A673 (cell line): ENCODE results near the gene PKDREJ. TPM values are rescaled to one million over a fixed set of nuclear protein-coding genes. Genes with fewer than 3 reads are reported as not detected.

Experiments
- BruUV-seq: library from RNA; stranded (reverse); fragments of 400-500 nt; replicated peaks from 2 replicates; lab custom pipeline; 2021; lab: Mats Ljungman, UMichigan
- CTCF ChIA-PET: fragments of 300-600 bp; sonication (Branson Sonifier 250); formaldehyde crosslinking; loops from one replicate; lab custom pipeline; 2022; ENCODE audit warnings: antibody characterized with exemption; lab: Charles Lee
- POLR2A ChIA-PET: fragments of 300-600 bp; sonication (Branson Sonifier 250); formaldehyde crosslinking; loops from one replicate; lab custom pipeline; 2022; ENCODE audit warnings: antibody characterized with exemption; ENCODE audit not compliant: low non-redundant PET; lab: Charles Lee
- DNase-seq: peaks from one replicate; pipeline ENCODE4 v3.0.0-alpha.2; 2015; ENCODE audit warnings: low spot score
- H3K27ac ChIP-seq: fragments of 200-600 bp; sonication (generic); 2 replicates; pipeline ENCODE4 v1.5.1; 2016; ENCODE audit warnings: mixed run types, low read depth, mild to moderate bottlenecking, mixed read lengths, antibody characterized with exemption, low read length; ENCODE audit not compliant: poor library complexity, severe bottlenecking
- H3K27me3 ChIP-seq: fragments of 200-600 bp; sonication (generic); replicated peaks from 2 replicates; pipeline ENCODE4 v1.6.1; 2017; ENCODE audit warnings: mixed run types, low read depth, mild to moderate bottlenecking, mixed read lengths, antibody characterized with exemption, low read length; ENCODE audit not compliant: insufficient read depth, poor library complexity
- H3K36me3 ChIP-seq: fragments of 200-600 bp; sonication (generic); 2 replicates; pipeline ENCODE4 v1.6.1; 2016; ENCODE audit warnings: mixed run types, mild to moderate bottlenecking, mixed read lengths, antibody characterized with exemption, low read length; ENCODE audit not compliant: insufficient read depth, poor library complexity, severe bottlenecking
- H3K4me1 ChIP-seq: fragments of 200-600 bp; sonication (generic); 2 replicates; pipeline ENCODE4 v1.6.1; 2017; ENCODE audit warnings: mixed run types, mild to moderate bottlenecking, mixed read lengths, antibody characterized with exemption, low read length; ENCODE audit not compliant: insufficient read depth, poor library complexity, severe bottlenecking
- H3K4me3 ChIP-seq: fragments of 200-600 bp; sonication (generic); 2 replicates; pipeline ENCODE4 v1.5.1; 2016; ENCODE audit warnings: low read depth, mixed run types, mild to moderate bottlenecking, mixed read lengths, low read length; ENCODE audit not compliant: poor library complexity, severe bottlenecking
- H3K9me3 ChIP-seq: fragments of 200-600 bp; sonication (generic); 2 replicates; pipeline ENCODE4 v1.6.1; 2016; ENCODE audit warnings: mixed run types, low read depth, mild to moderate bottlenecking, mixed read lengths, antibody characterized with exemption, low read length; ENCODE audit not compliant: poor library complexity, severe bottlenecking
- EZH2 ChIP-seq: fragments of 200-600 bp; sonication (generic); IDR thresholded peaks from 2 replicates; pipeline ENCODE4 v1.6.1; 2017; ENCODE audit warnings: borderline replicate concordance, low read depth, mild to moderate bottlenecking, mixed read lengths, antibody characterized with exemption, low read length; ENCODE audit not compliant: poor library complexity, severe bottlenecking
- intact Hi-C: fragments of 100-400 bp; cut with micrococcal nuclease; formaldehyde crosslinking; loops from one replicate; pipeline ENCODE4 v1.10.0; 2022; ENCODE audit not compliant: unreplicated experiment
- total RNA-seq: library from RNA; stranded (reverse); gene quantifications from 2 replicates; pipeline ENCODE4 v1.2.3, GENCODE V29; 2021
- TF ChIP-seq, protein P1 (sequence below): fragments of 300-800, 200-600 bp; sonication (generic); conservative IDR thresholded peaks from 2 replicates; pipeline ENCODE4 v1.5.1; 2017; ENCODE audit warnings: low read depth, mild to moderate bottlenecking, antibody characterized with exemption, low read length, moderate library complexity, mixed read lengths

Gene PKDREJ
- total RNA-seq, 1 experiment from 2014 or later = not detected

DNA sequence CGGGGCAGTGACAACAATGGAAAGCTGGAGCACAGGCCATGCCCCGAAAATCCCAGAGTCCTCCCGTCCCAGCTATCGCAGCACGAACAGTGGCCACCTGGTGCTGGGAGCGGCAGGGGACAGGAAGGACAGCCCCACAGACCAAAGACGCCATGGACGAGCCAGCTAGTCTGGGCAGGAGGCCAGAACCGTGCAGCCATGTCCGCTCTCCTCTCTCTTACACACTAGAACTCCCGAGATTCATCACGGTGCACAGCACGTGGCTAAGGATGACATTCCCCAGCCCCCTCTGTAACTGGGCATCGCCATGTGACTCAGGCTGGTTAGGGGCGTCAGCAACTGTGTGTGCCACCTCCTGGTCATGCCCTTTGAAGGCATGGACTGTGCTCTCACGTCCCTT, 17.6 kb downstream of the PKDREJ start:
- ChIA-PET POLR2A (no interaction called here), CTCF (no interaction called here)
- Histone ChIP-seq H3K27me3 (no peaks in the 10 kb centered on the region), H3K4me1 (peaks cover 5% of the 10 kb centered on the region), H3K4me3 (no peak overlapping the region), H3K9me3 (no peaks in the 10 kb centered on the region), H3K27ac (no peak overlapping the region), H3K36me3 (peaks cover 3% of the 10 kb centered on the region)
- TF ChIP-seq EZH2 = no peak
- TF ChIP-seq, protein P1, sequence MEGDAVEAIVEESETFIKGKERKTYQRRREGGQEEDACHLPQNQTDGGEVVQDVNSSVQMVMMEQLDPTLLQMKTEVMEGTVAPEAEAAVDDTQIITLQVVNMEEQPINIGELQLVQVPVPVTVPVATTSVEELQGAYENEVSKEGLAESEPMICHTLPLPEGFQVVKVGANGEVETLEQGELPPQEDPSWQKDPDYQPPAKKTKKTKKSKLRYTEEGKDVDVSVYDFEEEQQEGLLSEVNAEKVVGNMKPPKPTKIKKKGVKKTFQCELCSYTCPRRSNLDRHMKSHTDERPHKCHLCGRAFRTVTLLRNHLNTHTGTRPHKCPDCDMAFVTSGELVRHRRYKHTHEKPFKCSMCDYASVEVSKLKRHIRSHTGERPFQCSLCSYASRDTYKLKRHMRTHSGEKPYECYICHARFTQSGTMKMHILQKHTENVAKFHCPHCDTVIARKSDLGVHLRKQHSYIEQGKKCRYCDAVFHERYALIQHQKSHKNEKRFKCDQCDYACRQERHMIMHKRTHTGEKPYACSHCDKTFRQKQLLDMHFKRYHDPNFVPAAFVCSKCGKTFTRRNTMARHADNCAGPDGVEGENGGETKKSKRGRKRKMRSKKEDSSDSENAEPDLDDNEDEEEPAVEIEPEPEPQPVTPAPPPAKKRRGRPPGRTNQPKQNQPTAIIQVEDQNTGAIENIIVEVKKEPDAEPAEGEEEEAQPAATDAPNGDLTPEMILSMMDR = no peak
- intact Hi-C loops = no loop called here
- DNase-seq = peak; percentile 27
- no TSS peak for BruUV-seq

DNA sequence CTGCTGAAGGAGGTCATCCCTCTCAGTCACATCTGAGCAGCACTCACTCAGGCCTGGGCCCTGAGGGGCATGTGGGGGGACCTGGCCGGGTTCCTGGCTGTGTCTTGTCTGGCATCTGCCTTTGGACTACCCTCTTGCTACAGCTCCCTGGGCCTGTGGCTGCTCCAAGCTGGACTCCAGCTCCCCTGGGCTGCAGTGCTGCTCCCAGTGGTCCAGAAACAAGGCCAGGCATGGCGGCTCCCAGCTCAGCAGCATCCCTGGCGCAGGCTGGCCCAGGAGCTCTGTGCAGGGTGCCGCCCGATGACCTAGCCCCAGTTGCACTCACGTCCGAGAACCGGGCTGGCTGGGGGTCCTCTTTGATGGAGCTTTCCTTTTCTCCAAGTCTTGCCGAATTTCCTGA, 18.4 kb downstream of the PKDREJ start:
- no peak overlapping the region for H3K27ac ChIP-seq
- TF ChIP-seq EZH2 = no peak
- TF ChIP-seq, protein P1 = no peak
- peaks cover 5% of the 10 kb centered on the region for H3K4me1 ChIP-seq
- DNase-seq = no peak
- BruUV-seq = no TSS peak
- no peaks in the 10 kb centered on the region for H3K27me3 ChIP-seq
- intact Hi-C loops = no loop called here
- ChIA-PET CTCF (no interaction called here), POLR2A (no interaction called here)
- no peak overlapping the region for H3K4me3 ChIP-seq
- no peaks in the 10 kb centered on the region for H3K9me3 ChIP-seq
- peaks cover 3% of the 10 kb centered on the region for H3K36me3 ChIP-seq

DNA sequence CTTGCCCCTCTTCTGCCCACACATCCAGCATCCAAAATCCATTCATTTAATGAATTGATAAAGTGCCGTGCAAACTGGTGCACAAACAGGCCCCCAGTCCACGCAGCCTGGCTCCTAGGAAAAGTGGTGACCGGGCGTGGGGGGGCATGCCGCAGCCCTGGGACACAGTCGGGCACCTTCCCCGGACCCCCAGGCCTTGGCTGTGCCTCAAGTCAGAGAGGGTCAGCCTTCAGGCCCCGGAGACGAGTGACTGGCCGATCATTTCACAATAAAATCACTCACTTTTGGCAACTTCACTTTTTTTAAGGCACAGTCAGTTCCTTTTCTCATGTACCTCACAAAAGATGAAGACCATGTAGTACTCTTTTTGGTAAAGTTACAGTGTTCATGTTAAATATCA, 21.1 kb downstream of the PKDREJ start:
- Histone ChIP-seq H3K4me1 (no peaks in the 10 kb centered on the region), H3K36me3 (peaks cover 3% of the 10 kb centered on the region), H3K27me3 (no peaks in the 10 kb centered on the region), H3K9me3 (no peaks in the 10 kb centered on the region), H3K27ac (no peak overlapping the region), H3K4me3 (no peak overlapping the region)
- no peak for DNase-seq
- no peak for TF ChIP-seq EZH2
- TF ChIP-seq, protein P1 = no peak
- BruUV-seq = no TSS peak
- intact Hi-C loops = no loop called here
- CTCF ChIA-PET = no interaction called here
- POLR2A ChIA-PET = no interaction called here
